Measurements from ENCODE around the gene TMEM132C. TPM values are rescaled to one million over a fixed set of nuclear protein-coding genes. Genes with fewer than 3 reads are reported as not detected.

Gene TMEM132C
- total and polyA plus RNA-seq, 2 of the 4 experiments (the other 2 are of a cell fraction): not detected

DNA sequence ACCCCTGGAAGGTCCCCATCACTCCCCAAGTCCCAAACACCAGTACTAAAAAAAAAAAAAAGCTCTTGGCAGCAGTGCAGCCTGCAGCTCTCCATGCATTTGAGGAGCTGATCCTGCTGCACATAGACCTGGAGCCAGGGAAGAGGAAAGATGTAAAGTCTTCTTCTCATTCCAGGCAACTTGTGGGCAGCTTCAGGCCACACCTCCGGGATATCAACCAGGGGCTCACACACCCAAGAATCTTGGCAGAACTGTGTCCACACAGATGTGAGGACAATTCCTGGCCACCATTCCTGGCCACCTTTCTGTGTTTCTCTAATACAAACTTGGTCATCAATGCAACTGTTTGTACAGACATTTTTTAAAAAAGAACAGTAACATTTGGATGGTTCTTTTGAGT lies 72.7 kb downstream of the TMEM132C start:
- Histone ChIP-seq H2BK5ac (ENCODE audit: low read depth, low read length, poor library complexity, severe bottlenecking) (no peak overlapping the region), H3K4me1 (ENCODE audit: control insufficient read depth, insufficient read depth, low read length) (no peaks in the 10 kb centered on the region), H4K91ac (ENCODE audit: insufficient read depth, low read depth, low read length) (no peak overlapping the region), H2BK20ac (ENCODE audit: low read depth, low read length) (no peak overlapping the region), H3K27me3 (ENCODE audit: control insufficient read depth, insufficient read depth, low read length) (no peaks in the 10 kb centered on the region), H3K4me3 (ENCODE audit: insufficient read depth, low read depth, low read length) (no peak overlapping the region), H3K9me1 (ENCODE audit: insufficient read depth, low read length) (no peaks in the 10 kb centered on the region), H4K8ac (ENCODE audit: low read depth in 2 of 2, low read length in 2 of 2) (no peak overlapping the region), H2BK120ac (ENCODE audit: low read depth, low read length) (no peak overlapping the region), H2AK5ac (ENCODE audit: low read depth, low read length) (no peak overlapping the region), H3K18ac (ENCODE audit: low read depth, low read length) (no peak overlapping the region), H3K4ac (ENCODE audit: low read depth, low read length) (no peak overlapping the region), H4K5ac (ENCODE audit: low read depth, low read length) (no peak overlapping the region), H3K14ac (replicated peaks; ENCODE audit: low read depth, low read length) (no peak overlapping the region), H3K36me3 (ENCODE audit: control insufficient read depth, insufficient read depth, low read length) (no peaks in the 10 kb centered on the region), H3K9ac (ENCODE audit: low read depth, low read length) (no peak overlapping the region), H4K20me1 (ENCODE audit: insufficient read depth, low read length) (no peaks in the 10 kb centered on the region), H2AFZ (replicated peaks; ENCODE audit: low read length, poor library complexity) (no peak overlapping the region), H2BK15ac (ENCODE audit: low read depth, low read length) (no peak overlapping the region), H3K23ac (ENCODE audit: low read depth, low read length) (no peak overlapping the region), H2AK9ac (replicated peaks; ENCODE audit: low read depth, low read length, poor library complexity) (no peak overlapping the region), H3K27ac (ENCODE audit: insufficient read depth, low read length) (no peak overlapping the region), H3K4me2 (ENCODE audit: low read depth, low read length) (no peak overlapping the region), H3K56ac (ENCODE audit: extremely low read depth, insufficient read depth, low read length) (no peak overlapping the region), H3K9me3 (ENCODE audit: control insufficient read depth, insufficient read depth, low read length) (peaks cover 16% of the 10 kb centered on the region), H3K79me1 (ENCODE audit: low read depth in 1 of 2, low read length in 2 of 2) (no peaks in the 10 kb centered on the region)
- ATAC-seq (ENCODE audit: low read depth): no peak
- no peak for DNase-seq
- no CpG with 5 or more reads among the region's 1 CpG for whole genome bisulfite sequencing, 2 experiments (ENCODE audit: extremely low coverage in 2 of 2, insufficient read length in 1 of 2)
- BruUV-seq (replicated peaks): no TSS peak
- in situ Hi-C loops (cut with MboI; ENCODE audit: low sequenced_read_pairs) (no loop called here), dilution Hi-C loops (cut with HindIII; ENCODE audit: low sequenced_read_pairs, unreplicated experiment) (no loop called here), intact Hi-C loops (cut with micrococcal nuclease) (no loop called here)
- ChIA-PET CTCF (no interaction called here), POLR2A (ENCODE audit: unreplicated experiment) (no interaction called here)
- TF ChIP-seq MAFK (IDR thresholded peaks at IDR 0.05; ENCODE audit: low read depth, low read length): no peak
- no peak for TF ChIP-seq RCOR1 (IDR thresholded peaks at IDR 0.05; ENCODE audit: insufficient replicate concordance, low read length)
- TF ChIP-seq, protein P1, sequence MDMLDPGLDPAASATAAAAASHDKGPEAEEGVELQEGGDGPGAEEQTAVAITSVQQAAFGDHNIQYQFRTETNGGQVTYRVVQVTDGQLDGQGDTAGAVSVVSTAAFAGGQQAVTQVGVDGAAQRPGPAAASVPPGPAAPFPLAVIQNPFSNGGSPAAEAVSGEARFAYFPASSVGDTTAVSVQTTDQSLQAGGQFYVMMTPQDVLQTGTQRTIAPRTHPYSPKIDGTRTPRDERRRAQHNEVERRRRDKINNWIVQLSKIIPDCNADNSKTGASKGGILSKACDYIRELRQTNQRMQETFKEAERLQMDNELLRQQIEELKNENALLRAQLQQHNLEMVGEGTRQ (IDR thresholded peaks at IDR 0.05; ENCODE audit: low read depth, low read length): no peak
- TF ChIP-seq MAZ (IDR thresholded peaks at IDR 0.05; ENCODE audit: borderline replicate concordance, low read depth, low read length): no peak
- TF ChIP-seq, protein P2, sequence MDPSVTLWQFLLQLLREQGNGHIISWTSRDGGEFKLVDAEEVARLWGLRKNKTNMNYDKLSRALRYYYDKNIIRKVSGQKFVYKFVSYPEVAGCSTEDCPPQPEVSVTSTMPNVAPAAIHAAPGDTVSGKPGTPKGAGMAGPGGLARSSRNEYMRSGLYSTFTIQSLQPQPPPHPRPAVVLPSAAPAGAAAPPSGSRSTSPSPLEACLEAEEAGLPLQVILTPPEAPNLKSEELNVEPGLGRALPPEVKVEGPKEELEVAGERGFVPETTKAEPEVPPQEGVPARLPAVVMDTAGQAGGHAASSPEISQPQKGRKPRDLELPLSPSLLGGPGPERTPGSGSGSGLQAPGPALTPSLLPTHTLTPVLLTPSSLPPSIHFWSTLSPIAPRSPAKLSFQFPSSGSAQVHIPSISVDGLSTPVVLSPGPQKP (IDR thresholded peaks at IDR 0.05; ENCODE audit: borderline replicate concordance, low read depth, low read length): no peak
- no peak for TF ChIP-seq NFE2L2 (IDR thresholded peaks at IDR 0.05; ENCODE audit: low read depth, low read length)
- no peak for TF ChIP-seq MXI1 (IDR thresholded peaks at IDR 0.05; ENCODE audit: borderline replicate concordance, low read depth, low read length)
- TF ChIP-seq CEBPB (IDR thresholded peaks at IDR 0.05; ENCODE audit: low read depth, low read length): no peak
- TF ChIP-seq SMC3 (IDR thresholded peaks at IDR 0.05; ENCODE audit: low read depth, low read length): no peak
- no peak for TF ChIP-seq CHD1 (IDR thresholded peaks at IDR 0.05; ENCODE audit: low read depth, low read length)
- no peak for TF ChIP-seq RAD21 (IDR thresholded peaks at IDR 0.05; ENCODE audit: low read length)
- no peak for TF ChIP-seq RFX5 (IDR thresholded peaks at IDR 0.05; ENCODE audit: low read depth, low read length)
- no peak for TF ChIP-seq BHLHE40 (IDR thresholded peaks at IDR 0.05; ENCODE audit: low read depth, low read length)
- no peak for TF ChIP-seq FOS (IDR thresholded peaks at IDR 0.05; ENCODE audit: low read depth, low read length)
- TF ChIP-seq, protein P3, sequence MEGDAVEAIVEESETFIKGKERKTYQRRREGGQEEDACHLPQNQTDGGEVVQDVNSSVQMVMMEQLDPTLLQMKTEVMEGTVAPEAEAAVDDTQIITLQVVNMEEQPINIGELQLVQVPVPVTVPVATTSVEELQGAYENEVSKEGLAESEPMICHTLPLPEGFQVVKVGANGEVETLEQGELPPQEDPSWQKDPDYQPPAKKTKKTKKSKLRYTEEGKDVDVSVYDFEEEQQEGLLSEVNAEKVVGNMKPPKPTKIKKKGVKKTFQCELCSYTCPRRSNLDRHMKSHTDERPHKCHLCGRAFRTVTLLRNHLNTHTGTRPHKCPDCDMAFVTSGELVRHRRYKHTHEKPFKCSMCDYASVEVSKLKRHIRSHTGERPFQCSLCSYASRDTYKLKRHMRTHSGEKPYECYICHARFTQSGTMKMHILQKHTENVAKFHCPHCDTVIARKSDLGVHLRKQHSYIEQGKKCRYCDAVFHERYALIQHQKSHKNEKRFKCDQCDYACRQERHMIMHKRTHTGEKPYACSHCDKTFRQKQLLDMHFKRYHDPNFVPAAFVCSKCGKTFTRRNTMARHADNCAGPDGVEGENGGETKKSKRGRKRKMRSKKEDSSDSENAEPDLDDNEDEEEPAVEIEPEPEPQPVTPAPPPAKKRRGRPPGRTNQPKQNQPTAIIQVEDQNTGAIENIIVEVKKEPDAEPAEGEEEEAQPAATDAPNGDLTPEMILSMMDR (conservative IDR thresholded peaks at IDR 0.05; ENCODE audit: low read depth, low read length): no peak
- no peak for TF ChIP-seq POLR2A (IDR thresholded peaks at IDR 0.05; ENCODE audit: low read depth, low read length)

Measured in IMR-90 (cell line).